Measurements from ENCODE around the gene PLCB3. TPM values are rescaled to one million over a fixed set of nuclear protein-coding genes. Genes with fewer than 3 reads are reported as not detected.
A peak's percentile ranks its signal among the peaks of the same experiment; 100 is the strongest.

PLCB3 gene
- polyA plus RNA-seq, 3 donors from 2014 or later, result 0.33 to 0.49 TPM; not detected in 1

- peaks cover 6 to 17% (median 13%) of the 10 kb centered on the region in 3 donors for H3K27me3 Mint-ChIP-seq (ENCODE audit: low read depth in 3 of 3)
- H3K4me1 Mint-ChIP-seq, result peaks cover 13 to 14% of the 10 kb centered on the region in 2 donors
- H3K4me3 Mint-ChIP-seq, result no peak overlapping the region
Observed at GRCh38 chr11:64288353-64288750, 37.0 kb downstream of the PLCB3 start.

DNA sequence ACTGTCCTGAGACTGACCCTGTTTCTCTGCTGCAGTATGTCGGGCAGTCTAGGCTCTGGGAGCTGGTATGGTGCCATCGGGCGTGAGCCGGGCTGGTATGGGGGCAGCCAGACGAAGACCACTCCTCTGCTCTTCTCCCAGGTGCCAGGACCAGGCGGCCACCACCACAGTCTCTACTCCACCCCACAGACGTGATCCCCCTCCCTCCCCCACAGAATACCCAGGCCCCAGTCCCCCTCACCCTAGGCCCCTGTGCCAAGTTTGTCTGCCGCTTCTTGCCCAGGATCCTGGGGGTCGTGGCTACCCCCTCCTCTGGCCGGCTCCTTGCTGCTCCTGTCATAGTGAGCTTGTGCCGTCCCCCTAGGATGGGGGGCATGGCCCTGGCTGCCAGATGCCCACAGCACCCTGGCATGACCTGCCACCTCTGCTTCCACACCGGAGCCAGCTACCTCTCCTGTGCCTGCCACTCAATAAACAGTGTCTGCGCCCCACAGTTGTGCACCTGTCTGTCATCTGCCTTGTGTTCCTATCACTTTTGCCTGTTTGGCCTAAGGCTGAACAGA, 37.8 kb downstream of the PLCB3 start:
- Mint-ChIP-seq H3K27me3 (ENCODE audit: low read depth in 3 of 3) (peaks cover 11 to 21% (median 13%) of the 10 kb centered on the region in 3 donors), H3K4me3 (peak overlapping the region in 1 of 5 donors; percentile 17), H3K9me3 (no peaks in the 10 kb centered on the region), H3K4me1 (peaks cover 13 to 14% of the 10 kb centered on the region in 2 donors), H3K27ac (no peak overlapping the region), H3K36me3 (peaks cover 0 to 5% (median 0%) of the 10 kb centered on the region in 3 donors)
- no peak for DNase-seq

More at GRCh38 chr11:64288353-64288750, 37.0 kb downstream of the PLCB3 start:
- no peak for DNase-seq
- Mint-ChIP-seq H3K27ac (no peak overlapping the region), H3K9me3 (no peaks in the 10 kb centered on the region), H3K36me3 (peaks cover 0 to 5% (median 0%) of the 10 kb centered on the region in 3 donors)

DNA sequence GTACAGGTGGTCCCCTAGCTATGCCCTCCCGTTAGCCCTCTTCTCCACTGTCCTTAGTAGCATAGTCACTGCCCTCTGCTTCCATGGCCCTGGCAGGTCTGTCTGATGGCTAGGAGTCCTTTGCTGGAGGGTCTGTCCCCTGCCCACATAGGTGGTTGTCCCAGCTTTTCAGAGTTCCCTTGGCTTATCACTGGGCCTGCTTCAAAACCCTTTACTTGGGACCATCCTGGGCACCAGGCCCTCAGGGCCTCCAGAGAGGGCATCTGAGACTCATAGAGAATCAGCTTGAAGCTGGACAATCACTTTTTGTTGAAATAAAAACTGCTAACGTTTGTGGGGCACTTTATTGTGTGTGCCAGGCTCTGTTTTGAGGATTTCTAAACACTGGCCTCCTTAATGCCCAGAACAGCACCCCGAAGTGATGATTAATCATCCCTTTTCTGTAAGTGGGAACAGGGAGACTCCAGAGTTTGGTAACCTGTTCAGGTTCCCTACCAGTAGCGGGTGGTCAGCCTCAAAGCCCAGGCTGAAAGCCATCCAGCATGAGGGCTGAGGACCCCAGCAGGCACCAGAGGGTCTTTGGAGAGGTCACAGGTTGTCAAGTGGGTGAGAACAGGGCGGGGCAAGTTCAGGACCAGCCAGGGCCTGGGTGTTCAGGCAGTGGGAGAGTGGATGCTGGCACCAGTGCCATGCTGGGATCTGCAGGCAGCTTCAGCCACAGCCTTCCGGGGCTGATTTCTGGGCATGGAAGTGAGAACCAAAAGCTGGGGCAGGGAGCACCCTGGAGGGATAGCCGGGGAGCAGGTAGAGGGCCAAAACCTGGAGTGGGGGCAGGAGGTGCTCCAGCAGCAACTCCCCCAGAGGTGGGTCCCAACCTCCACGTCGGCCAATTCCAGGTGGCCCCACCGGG, 39.3 kb downstream of the PLCB3 start:
- Mint-ChIP-seq H3K9me3 (no peaks in the 10 kb centered on the region), H3K36me3 (peaks cover 0 to 5% (median 0%) of the 10 kb centered on the region in 3 donors), H3K27ac (no peak overlapping the region), H3K4me3 (peak overlapping the region; percentile 40 to 73 (median 64)), H3K4me1 (peaks cover 13% of the 10 kb centered on the region in 2 donors), H3K27me3 (ENCODE audit: low read depth in 3 of 3) (peaks cover 14 to 18% (median 14%) of the 10 kb centered on the region in 3 donors)
- no peak for DNase-seq

DNA sequence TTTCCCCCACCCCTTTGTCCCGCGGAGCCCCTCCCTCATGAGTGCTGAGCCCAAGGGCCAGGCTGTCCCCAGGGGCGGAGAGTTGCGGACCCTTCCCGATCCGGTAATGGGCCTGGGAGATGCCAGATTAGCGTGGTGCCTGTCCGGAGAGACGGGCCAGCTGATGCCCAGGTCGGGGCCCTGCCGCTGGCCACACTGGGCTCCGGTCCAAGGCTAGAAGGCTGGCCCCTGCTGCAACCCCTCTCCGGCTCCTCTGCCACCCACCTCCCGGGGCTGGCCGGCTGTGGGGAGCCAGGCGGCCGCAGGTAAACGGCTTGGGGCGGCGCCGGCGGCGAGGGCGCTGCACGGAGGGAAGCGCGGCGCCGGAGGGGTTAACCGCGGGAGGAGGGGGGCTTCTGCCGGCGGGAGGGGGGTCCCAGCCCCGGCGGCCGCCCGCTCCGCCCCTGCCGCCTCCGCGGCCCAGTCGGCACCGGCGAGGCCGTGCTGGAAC, 40.0 kb downstream of the PLCB3 start, which contains the start of gene KCNK4:
Gene KCNK4 (plus strand): TSS at position 41 of the 490 bp plus-strand sequence. CDS start 1,717 bp downstream, outside the sequence.
- H3K27ac Mint-ChIP-seq, result no peak within 1 kb of the TSS
- peaks cover 0 to 5% (median 0%) of the 10 kb centered on the region in 3 donors for H3K36me3 Mint-ChIP-seq
- peaks cover 12% of the 10 kb centered on the region in 2 donors for H3K4me1 Mint-ChIP-seq
- no peaks in the 10 kb centered on the region for H3K9me3 Mint-ChIP-seq
- H3K27me3 Mint-ChIP-seq (ENCODE audit: low read depth in 3 of 3), result peaks cover 15 to 18% (median 18%) of the 10 kb centered on the region in 3 donors
- H3K4me3 Mint-ChIP-seq, result peak within 1 kb of the TSS; percentile 40 to 73 (median 64)
- DNase-seq, result no peak

DNA sequence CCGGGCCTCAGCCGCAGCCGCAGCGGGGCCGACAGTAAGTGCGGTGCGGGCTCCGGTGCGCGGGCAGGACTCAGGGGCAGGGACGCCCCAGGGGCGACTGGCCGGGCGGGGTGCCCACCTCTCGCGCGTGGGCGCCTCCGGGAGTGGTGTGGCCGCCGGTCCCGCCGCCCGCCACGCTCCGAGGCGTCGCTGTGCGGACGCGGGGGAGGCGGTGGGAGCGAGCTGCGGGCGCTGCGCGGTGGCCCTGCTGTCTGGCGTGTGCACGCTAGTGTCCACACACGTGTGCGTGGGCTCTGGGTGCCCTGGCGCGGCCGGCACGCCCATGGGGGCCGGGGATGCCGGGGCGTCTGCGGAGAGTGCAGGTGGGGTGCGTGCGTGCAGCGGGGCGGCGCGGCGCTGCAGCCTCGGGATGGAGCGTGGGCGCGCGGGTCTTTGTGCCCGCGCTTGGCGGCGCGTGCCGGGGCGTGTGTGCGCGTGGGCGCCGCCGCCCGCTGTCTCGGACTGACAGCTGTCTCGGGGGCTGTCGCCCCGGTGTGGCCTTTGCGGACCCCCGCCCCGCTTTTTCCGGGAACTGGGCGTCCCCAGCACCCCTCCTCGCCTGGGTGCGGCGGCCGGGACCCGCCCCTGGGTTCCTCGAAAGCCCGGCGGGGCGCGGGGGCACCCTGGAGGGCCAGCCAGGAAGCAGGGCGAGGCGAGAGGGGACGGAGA, 40.6 kb downstream of the PLCB3 start:
- DNase-seq, result no peak
- Mint-ChIP-seq H3K4me3 (no peak overlapping the region), H3K4me1 (peaks cover 6 to 7% of the 10 kb centered on the region in 2 donors), H3K36me3 (peaks cover 0 to 5% (median 0%) of the 10 kb centered on the region in 3 donors), H3K9me3 (no peaks in the 10 kb centered on the region), H3K27me3 (ENCODE audit: low read depth in 3 of 3) (peaks cover 18 to 22% (median 18%) of the 10 kb centered on the region in 3 donors), H3K27ac (no peak overlapping the region)

DNA sequence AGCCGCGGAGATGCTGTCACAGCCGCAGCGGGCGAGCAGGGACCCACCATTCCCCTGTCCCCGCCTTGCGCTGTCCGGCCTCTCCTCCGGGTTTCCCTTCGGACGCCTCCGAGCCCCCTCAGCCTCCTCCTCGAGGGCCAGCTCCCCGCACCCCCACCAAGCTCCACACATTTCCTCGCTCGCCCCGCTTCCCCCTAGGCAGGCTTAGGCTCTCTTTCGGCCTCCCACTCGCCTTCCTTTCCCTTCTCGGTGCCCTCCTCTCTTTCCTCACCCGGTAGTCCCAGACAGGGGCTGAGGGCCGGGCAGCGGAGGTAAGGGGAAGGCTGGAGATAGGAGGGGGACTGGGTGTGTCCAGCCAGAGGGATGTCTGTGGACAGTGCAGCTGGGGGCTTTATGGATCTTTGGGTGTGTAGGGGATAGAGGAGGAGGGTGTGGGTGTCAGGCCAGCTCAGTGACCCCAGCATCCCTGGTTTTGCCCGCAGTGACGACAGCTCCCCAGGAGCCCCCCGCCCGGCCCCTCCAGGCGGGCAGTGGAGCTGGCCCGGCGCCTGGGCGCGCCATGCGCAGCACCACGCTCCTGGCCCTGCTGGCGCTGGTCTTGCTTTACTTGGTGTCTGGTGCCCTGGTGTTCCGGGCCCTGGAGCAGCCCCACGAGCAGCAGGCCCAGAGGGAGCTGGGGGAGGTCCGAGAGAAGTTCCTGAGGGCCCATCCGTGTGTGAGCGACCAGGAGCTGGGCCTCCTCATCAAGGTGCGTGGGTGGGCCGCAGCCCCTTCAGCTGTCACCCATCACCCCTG, 41.3 kb downstream of the PLCB3 start:
- Mint-ChIP-seq H3K4me3 (peak overlapping the region in 4 of 5 donors; percentile 14 to 67 (median 52)), H3K9me3 (no peaks in the 10 kb centered on the region), H3K4me1 (peaks cover 5 to 7% of the 10 kb centered on the region in 2 donors), H3K27ac (no peak overlapping the region), H3K27me3 (ENCODE audit: low read depth in 3 of 3) (peaks cover 21 to 26% (median 24%) of the 10 kb centered on the region in 3 donors), H3K36me3 (peaks cover 0 to 5% (median 0%) of the 10 kb centered on the region in 3 donors)
- no peak for DNase-seq

DNA sequence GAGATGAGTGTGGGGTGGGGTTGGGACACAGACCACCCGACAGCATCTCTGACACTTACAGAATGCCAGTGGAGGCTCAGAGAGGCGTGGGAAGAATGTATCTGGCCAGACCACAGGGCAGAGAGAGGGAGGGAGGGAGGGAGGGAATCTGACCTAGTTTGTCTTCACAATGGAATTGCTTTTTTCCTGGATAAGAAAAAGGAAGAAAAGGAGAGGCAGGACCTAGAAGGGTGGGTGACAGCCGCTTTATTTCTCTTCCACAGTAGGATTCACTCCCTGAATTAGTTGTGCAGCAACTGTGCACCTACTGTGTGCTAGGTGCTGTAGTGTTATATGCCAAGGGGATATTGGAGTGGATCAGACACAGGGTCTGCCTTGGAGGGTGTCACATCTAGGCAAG, 43.4 kb downstream of the PLCB3 start:
- no peak for DNase-seq
- Mint-ChIP-seq H3K9me3 (no peaks in the 10 kb centered on the region), H3K27ac (no peak overlapping the region), H3K4me3 (no peak overlapping the region), H3K36me3 (peaks cover 0 to 5% (median 0%) of the 10 kb centered on the region in 3 donors), H3K4me1 (peaks cover 8 to 9% of the 10 kb centered on the region in 2 donors), H3K27me3 (ENCODE audit: low read depth in 3 of 3) (peaks cover 26 to 36% (median 29%) of the 10 kb centered on the region in 3 donors)

- H3K4me3 Mint-ChIP-seq, result no peak overlapping the region
- H3K4me1 Mint-ChIP-seq, result peaks cover 12 to 15% of the 10 kb centered on the region in 2 donors
- no peaks in the 10 kb centered on the region for H3K36me3 Mint-ChIP-seq
- no peak overlapping the region for H3K27ac Mint-ChIP-seq
- no peak for DNase-seq
- H3K27me3 Mint-ChIP-seq (ENCODE audit: low read depth in 3 of 3), result peaks cover 27 to 45% (median 28%) of the 10 kb centered on the region in 3 donors
- no peaks in the 10 kb centered on the region for H3K9me3 Mint-ChIP-seq
Observed at GRCh38 chr11:64295760-64296159, 44.4 kb downstream of the PLCB3 start.

- no peaks in the 10 kb centered on the region for H3K9me3 Mint-ChIP-seq
- H3K27ac Mint-ChIP-seq, result no peak overlapping the region
- peaks cover 15 to 18% of the 10 kb centered on the region in 2 donors for H3K4me1 Mint-ChIP-seq
- no peak for DNase-seq
- no peaks in the 10 kb centered on the region for H3K36me3 Mint-ChIP-seq
- H3K4me3 Mint-ChIP-seq, result no peak overlapping the region
- H3K27me3 Mint-ChIP-seq (ENCODE audit: low read depth in 3 of 3), result peaks cover 29 to 45% (median 32%) of the 10 kb centered on the region in 3 donors
Observed at GRCh38 chr11:64296236-64296635, 44.9 kb downstream of the PLCB3 start.

- no peaks in the 10 kb centered on the region for H3K9me3 Mint-ChIP-seq
- H3K36me3 Mint-ChIP-seq, result no peaks in the 10 kb centered on the region
- H3K27me3 Mint-ChIP-seq (ENCODE audit: low read depth in 3 of 3), result peaks cover 29 to 47% (median 40%) of the 10 kb centered on the region in 3 donors
- no peak overlapping the region for H3K4me3 Mint-ChIP-seq
- H3K4me1 Mint-ChIP-seq, result peaks cover 16 to 18% of the 10 kb centered on the region in 2 donors
- DNase-seq, result no peak
- H3K27ac Mint-ChIP-seq, result no peak overlapping the region
Observed at GRCh38 chr11:64296830-64297698, 45.7 kb downstream of the PLCB3 start.

- no peak for DNase-seq
- Mint-ChIP-seq H3K4me3 (peak overlapping the region in 1 of 5 donors; percentile 21), H3K27ac (peak overlapping the region in 1 of 6 donors; percentile 35), H3K9me3 (no peaks in the 10 kb centered on the region), H3K4me1 (peaks cover 14 to 18% of the 10 kb centered on the region in 2 donors), H3K36me3 (no peaks in the 10 kb centered on the region), H3K27me3 (ENCODE audit: low read depth in 3 of 3) (peaks cover 29 to 45% (median 40%) of the 10 kb centered on the region in 3 donors)
Observed at GRCh38 chr11:64297699-64298358, 46.5 kb downstream of the PLCB3 start.
